OCI-LY7 (cell line): Measurements from ENCODE around the gene NCKAP5L. TPM values are rescaled to one million over a fixed set of nuclear protein-coding genes. Genes with fewer than 3 reads are reported as not detected.

Source experiments
- BruUV-seq: library from RNA; stranded (reverse); fragments of 400-500 nt; replicated peaks from 2 replicates; lab custom pipeline; 2021; lab: Mats Ljungman, UMichigan
- CTCF ChIA-PET: fragments of 300-600 bp; sonication (Branson Sonifier 250); formaldehyde crosslinking; loops from one replicate; lab custom pipeline; 2022; ENCODE audit warnings: antibody characterized with exemption; ENCODE audit not compliant: unreplicated experiment; lab: Charles Lee
- POLR2A ChIA-PET: fragments of 300-600 bp; sonication (Branson Sonifier 250); formaldehyde crosslinking; loops from one replicate; lab custom pipeline; 2022; ENCODE audit warnings: antibody characterized with exemption; lab: Charles Lee
- DNase-seq: peaks from one replicate; pipeline ENCODE4 v3.0.0-alpha.2; 2015; ENCODE audit warnings: low spot score
- H2AFZ ChIP-seq: fragments of 200-600 bp; sonication (generic), shearing (Covaris generic); 2 replicates; pipeline ENCODE4 v1.6.1; 2014; ENCODE audit warnings: mild to moderate bottlenecking, antibody characterized with exemption, low read length, moderate library complexity
- H3K27ac ChIP-seq: fragments of 200-600 bp; sonication (generic); 2 replicates; pipeline ENCODE4 v1.5.1; 2014; ENCODE audit warnings: mixed run types, low read depth, mild to moderate bottlenecking, moderate library complexity, low read length, inconsistent platforms; ENCODE audit not compliant: poor library complexity, severe bottlenecking
- H3K36me3 ChIP-seq: fragments of 200-600 bp; sonication (generic); 2 replicates; pipeline ENCODE4 v1.6.1; 2014; ENCODE audit warnings: mild to moderate bottlenecking, antibody characterized with exemption, low read length, moderate library complexity, mixed read lengths; ENCODE audit not compliant: insufficient read depth
- H3K4me1 ChIP-seq: fragments of 200-600 bp; sonication (generic); 2 replicates; pipeline ENCODE4 v1.5.1; 2014; ENCODE audit warnings: mild to moderate bottlenecking, low read length; ENCODE audit not compliant: insufficient read depth, poor library complexity, severe bottlenecking
- H3K4me2 ChIP-seq: fragments of 200-600 bp; sonication (generic); 2 replicates; pipeline ENCODE4 v1.6.1; 2014; ENCODE audit warnings: mild to moderate bottlenecking, low read length
- H3K4me3 ChIP-seq: fragments of 200-600 bp; sonication (generic); 2 replicates; pipeline ENCODE4 v1.5.1; 2014; ENCODE audit warnings: mild to moderate bottlenecking, low read depth, low read length; ENCODE audit not compliant: poor library complexity, severe bottlenecking
- H3K79me2 ChIP-seq: fragments of 200-600 bp; sonication (generic); 2 replicates; pipeline ENCODE4 v1.6.1; 2016; ENCODE audit warnings: low read depth, mild to moderate bottlenecking, low read length, moderate library complexity, mixed read lengths; ENCODE audit not compliant: insufficient read depth
- H3K9me2 ChIP-seq: fragments of 200-600 bp; sonication (generic); 2 replicates; pipeline ENCODE4 v1.6.1; 2016; ENCODE audit warnings: mild to moderate bottlenecking, low read length, mixed read lengths; ENCODE audit not compliant: insufficient read depth
- H3K9me3 ChIP-seq: fragments of 200-600 bp; sonication (generic); 2 replicates; pipeline ENCODE4 v1.6.1; 2014; ENCODE audit warnings: mild to moderate bottlenecking, mixed run types, low read length, mixed read lengths
- H4K20me1 ChIP-seq: fragments of 200-600 bp; sonication (generic); 2 replicates; pipeline ENCODE4 v1.6.1; 2014; ENCODE audit warnings: mild to moderate bottlenecking, antibody characterized with exemption, low read length, moderate library complexity, mixed read lengths; ENCODE audit not compliant: insufficient read depth
- CTCF ChIP-seq: fragments of 200-600 bp; sonication (generic); conservative IDR thresholded peaks from 2 replicates; pipeline ENCODE4 v1.5.1; 2014; ENCODE audit warnings: mild to moderate bottlenecking, antibody characterized with exemption, low read length, moderate library complexity, mixed read lengths
- EZH2phosphoT487 ChIP-seq: fragments of 200-600 bp; sonication (generic); IDR thresholded peaks from 2 replicates; pipeline ENCODE4 v1.6.1; 2018; ENCODE audit warnings: low read depth, borderline replicate concordance, mild to moderate bottlenecking, mixed run types, antibody characterized with exemption, low read length, moderate library complexity, mixed read lengths
- intact Hi-C: fragments of 100-400 bp; cut with micrococcal nuclease; formaldehyde crosslinking; loops from one replicate; pipeline ENCODE4 v1.10.0; 2022; ENCODE audit not compliant: unreplicated experiment
- total RNA-seq, 2 experiments: library from RNA; depleted of rRNA in 1 of 2; stranded (reverse); fragments of >200 nt in 1 of 2; shearing (Covaris generic) in 1 of 2; gene quantifications; 2 replicates each; pipeline ENCODE4 v1.2.3, GENCODE V29; 2014 to 2022

NCKAP5L gene
- total RNA-seq, 2 experiments from 2014 or later = 4.6 to 12.2 TPM

- Histone ChIP-seq H3K4me2 (no peak overlapping the region), H3K9me2 (no peaks in the 10 kb centered on the region), H3K4me3 (no peak overlapping the region), H3K4me1 (peaks cover 18% of the 10 kb centered on the region), H3K79me2 (no peaks in the 10 kb centered on the region), H3K9me3 (no peaks in the 10 kb centered on the region), H3K27ac (no peak overlapping the region), H3K36me3 (0 out of 2 replicates have a peak, but pooled peaks cover 3% of the 10 kb centered on the region), H2AFZ (no peak overlapping the region), H4K20me1 (no peaks in the 10 kb centered on the region)
- DNase-seq = no peak
- CTCF ChIA-PET = no interaction called here
- no TSS peak for BruUV-seq
- POLR2A ChIA-PET = no interaction called here
- intact Hi-C loops = no loop called here
- TF ChIP-seq EZH2phosphoT487 (no peak), CTCF (no peak)
These were observed 21.8 kb downstream of the NCKAP5L start for GRCh38 chr12:49806321-49806813.

GRCh38 chr12:49805409-49805808 lies 22.8 kb downstream of the NCKAP5L start:
- ChIA-PET CTCF (no interaction called here), POLR2A (no interaction called here)
- TF ChIP-seq CTCF = no peak
- no peak for TF ChIP-seq EZH2phosphoT487
- Histone ChIP-seq H3K27ac (no peak overlapping the region), H2AFZ (no peak overlapping the region), H3K4me1 (peaks cover 10% of the 10 kb centered on the region), H3K9me2 (no peaks in the 10 kb centered on the region), H3K79me2 (no peaks in the 10 kb centered on the region), H3K9me3 (no peaks in the 10 kb centered on the region), H4K20me1 (no peaks in the 10 kb centered on the region), H3K36me3 (0 out of 2 replicates have a peak, but pooled peaks cover 3% of the 10 kb centered on the region), H3K4me3 (no peak overlapping the region), H3K4me2 (no peak overlapping the region)
- DNase-seq = no peak
- intact Hi-C loops = no loop called here
- no TSS peak for BruUV-seq

- H3K36me3 ChIP-seq = 0 out of 2 replicates have a peak, but pooled peaks cover 3% of the 10 kb centered on the region
- peaks cover 4% of the 10 kb centered on the region for H3K4me1 ChIP-seq
- H3K9me3 ChIP-seq = no peaks in the 10 kb centered on the region
- POLR2A ChIA-PET = no interaction called here
- no TSS peak for BruUV-seq
- H3K4me2 ChIP-seq = no peak overlapping the region
- intact Hi-C loops = no loop called here
- no peak overlapping the region for H2AFZ ChIP-seq
- no peak overlapping the region for H3K27ac ChIP-seq
- TF ChIP-seq CTCF (no peak), EZH2phosphoT487 (no peak)
- no peaks in the 10 kb centered on the region for H3K79me2 ChIP-seq
- no peak overlapping the region for H3K4me3 ChIP-seq
- no peak for DNase-seq
- no peaks in the 10 kb centered on the region for H3K9me2 ChIP-seq
- H4K20me1 ChIP-seq = no peaks in the 10 kb centered on the region
- CTCF ChIA-PET = no interaction called here
These were observed 23.4 kb downstream of the NCKAP5L start for GRCh38 chr12:49804821-49805220.
